MM.1S (cell line): ENCODE measurements around the gene LSAMP.

Experiments used
- EZH2 ChIP-seq: fragments of 300-600 bp; sonication (generic); optimal IDR thresholded peaks from 2 replicates; pipeline ENCODE3; 2017; ENCODE audit warnings: low read depth, mild to moderate bottlenecking, antibody characterized with exemption, low read length, mixed read lengths
- EZH2phosphoT487 ChIP-seq: fragments of 300-600 bp; sonication (generic); IDR thresholded peaks from 2 replicates; pipeline ENCODE4 v1.6.1; 2018; ENCODE audit warnings: antibody characterized with exemption, low read length
- TF ChIP-seq, protein P1 (sequence below): fragments of 300-600 bp; sonication (generic); IDR thresholded peaks from 2 replicates; pipeline ENCODE4 v1.5.1; 2016; ENCODE audit warnings: antibody characterized with exemption, low read length, mixed read lengths

DNA sequence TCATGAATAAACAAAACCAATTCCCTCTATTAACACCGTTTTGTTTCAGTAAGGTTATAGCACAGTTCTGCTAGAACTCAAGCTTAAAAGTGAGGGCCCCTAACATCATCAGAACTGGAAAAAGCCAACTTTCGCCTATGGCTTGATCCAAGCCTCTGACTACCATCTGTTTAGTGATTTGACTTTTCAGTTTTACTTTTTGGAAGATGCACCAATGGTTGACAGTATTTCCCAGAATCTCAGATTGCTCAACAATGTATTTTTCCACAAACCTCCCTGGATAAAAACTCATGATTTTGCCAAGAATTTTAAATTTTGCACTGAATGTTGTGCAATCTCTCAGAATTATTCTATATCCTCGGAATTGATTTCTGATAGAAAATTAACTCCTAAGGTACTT, 190.7 kb downstream of the LSAMP start:
- TF ChIP-seq, protein P1, sequence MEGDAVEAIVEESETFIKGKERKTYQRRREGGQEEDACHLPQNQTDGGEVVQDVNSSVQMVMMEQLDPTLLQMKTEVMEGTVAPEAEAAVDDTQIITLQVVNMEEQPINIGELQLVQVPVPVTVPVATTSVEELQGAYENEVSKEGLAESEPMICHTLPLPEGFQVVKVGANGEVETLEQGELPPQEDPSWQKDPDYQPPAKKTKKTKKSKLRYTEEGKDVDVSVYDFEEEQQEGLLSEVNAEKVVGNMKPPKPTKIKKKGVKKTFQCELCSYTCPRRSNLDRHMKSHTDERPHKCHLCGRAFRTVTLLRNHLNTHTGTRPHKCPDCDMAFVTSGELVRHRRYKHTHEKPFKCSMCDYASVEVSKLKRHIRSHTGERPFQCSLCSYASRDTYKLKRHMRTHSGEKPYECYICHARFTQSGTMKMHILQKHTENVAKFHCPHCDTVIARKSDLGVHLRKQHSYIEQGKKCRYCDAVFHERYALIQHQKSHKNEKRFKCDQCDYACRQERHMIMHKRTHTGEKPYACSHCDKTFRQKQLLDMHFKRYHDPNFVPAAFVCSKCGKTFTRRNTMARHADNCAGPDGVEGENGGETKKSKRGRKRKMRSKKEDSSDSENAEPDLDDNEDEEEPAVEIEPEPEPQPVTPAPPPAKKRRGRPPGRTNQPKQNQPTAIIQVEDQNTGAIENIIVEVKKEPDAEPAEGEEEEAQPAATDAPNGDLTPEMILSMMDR = no peak
- no peak for TF ChIP-seq EZH2
- no peak for TF ChIP-seq EZH2phosphoT487
